ENCODE results near the gene ZNF687.

The ZNF687 gene

GRCh38 chr1:151246786-151247185, 35.3 kb upstream of the ZNF687 start (continued):
- TF ChIP-seq, protein P1, sequence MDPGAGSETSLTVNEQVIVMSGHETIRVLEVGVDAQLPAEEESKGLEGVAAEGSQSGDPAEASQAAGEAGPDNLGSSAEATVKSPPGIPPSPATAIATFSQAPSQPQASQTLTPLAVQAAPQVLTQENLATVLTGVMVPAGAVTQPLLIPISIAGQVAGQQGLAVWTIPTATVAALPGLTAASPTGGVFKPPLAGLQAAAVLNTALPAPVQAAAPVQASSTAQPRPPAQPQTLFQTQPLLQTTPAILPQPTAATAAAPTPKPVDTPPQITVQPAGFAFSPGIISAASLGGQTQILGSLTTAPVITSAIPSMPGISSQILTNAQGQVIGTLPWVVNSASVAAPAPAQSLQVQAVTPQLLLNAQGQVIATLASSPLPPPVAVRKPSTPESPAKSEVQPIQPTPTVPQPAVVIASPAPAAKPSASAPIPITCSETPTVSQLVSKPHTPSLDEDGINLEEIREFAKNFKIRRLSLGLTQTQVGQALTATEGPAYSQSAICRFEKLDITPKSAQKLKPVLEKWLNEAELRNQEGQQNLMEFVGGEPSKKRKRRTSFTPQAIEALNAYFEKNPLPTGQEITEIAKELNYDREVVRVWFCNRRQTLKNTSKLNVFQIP (CRISPR knock-in tag; IDR thresholded peaks at IDR 0.05; ENCODE audit: borderline replicate concordance, low read depth): no peak
- TF ChIP-seq, protein P2, sequence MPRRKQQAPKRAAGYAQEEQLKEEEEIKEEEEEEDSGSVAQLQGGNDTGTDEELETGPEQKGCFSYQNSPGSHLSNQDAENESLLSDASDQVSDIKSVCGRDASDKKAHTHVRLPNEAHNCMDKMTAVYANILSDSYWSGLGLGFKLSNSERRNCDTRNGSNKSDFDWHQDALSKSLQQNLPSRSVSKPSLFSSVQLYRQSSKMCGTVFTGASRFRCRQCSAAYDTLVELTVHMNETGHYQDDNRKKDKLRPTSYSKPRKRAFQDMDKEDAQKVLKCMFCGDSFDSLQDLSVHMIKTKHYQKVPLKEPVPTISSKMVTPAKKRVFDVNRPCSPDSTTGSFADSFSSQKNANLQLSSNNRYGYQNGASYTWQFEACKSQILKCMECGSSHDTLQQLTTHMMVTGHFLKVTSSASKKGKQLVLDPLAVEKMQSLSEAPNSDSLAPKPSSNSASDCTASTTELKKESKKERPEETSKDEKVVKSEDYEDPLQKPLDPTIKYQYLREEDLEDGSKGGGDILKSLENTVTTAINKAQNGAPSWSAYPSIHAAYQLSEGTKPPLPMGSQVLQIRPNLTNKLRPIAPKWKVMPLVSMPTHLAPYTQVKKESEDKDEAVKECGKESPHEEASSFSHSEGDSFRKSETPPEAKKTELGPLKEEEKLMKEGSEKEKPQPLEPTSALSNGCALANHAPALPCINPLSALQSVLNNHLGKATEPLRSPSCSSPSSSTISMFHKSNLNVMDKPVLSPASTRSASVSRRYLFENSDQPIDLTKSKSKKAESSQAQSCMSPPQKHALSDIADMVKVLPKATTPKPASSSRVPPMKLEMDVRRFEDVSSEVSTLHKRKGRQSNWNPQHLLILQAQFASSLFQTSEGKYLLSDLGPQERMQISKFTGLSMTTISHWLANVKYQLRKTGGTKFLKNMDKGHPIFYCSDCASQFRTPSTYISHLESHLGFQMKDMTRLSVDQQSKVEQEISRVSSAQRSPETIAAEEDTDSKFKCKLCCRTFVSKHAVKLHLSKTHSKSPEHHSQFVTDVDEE (CRISPR knock-in tag; IDR thresholded peaks at IDR 0.05): no peak
- TF ChIP-seq ZFP3 (CRISPR knock-in tag; IDR thresholded peaks at IDR 0.05) (no peak), ZNF70 (CRISPR knock-in tag; IDR thresholded peaks at IDR 0.05) (no peak)

DNA sequence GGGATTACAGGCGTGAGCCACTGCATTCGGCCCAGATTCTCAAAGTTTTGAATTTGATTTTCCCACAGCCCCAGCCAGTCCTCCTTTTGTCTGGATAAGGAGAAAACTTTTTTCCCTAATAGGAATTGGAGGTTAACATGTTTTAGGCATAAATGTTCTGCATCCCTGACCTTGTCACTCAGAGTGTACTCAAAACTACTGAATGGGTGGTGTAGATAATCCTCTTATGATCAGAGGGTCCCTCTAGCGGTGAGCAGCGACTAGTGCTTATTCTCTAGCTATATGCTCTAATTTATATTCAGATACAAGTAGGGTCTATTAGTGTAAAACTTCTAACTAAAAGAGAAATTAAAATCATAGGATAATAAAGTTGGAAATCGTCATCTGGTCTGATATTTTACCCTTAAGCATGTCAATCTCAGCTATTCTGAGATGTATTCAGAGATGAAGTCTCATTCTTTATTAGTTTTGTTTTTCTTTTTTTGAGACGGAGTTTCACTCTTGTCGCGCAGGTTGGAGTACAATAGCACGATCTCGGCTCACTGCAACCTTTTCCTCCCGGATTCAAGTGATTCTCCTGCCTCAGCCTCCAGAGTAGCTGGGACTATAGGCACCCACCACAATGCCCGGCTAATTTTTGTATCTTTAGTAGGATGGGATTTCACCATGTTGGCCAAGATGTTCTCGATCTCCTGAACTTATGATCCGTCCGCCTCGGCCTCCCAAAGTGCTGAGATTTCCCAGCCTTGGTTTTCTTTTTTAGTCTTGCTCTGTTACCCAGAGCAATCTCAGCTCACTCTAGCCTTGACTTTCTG, 30.2 kb upstream of the ZNF687 start:
- peak; percentile 70 for ATAC-seq
- TF ChIP-seq, protein P3, sequence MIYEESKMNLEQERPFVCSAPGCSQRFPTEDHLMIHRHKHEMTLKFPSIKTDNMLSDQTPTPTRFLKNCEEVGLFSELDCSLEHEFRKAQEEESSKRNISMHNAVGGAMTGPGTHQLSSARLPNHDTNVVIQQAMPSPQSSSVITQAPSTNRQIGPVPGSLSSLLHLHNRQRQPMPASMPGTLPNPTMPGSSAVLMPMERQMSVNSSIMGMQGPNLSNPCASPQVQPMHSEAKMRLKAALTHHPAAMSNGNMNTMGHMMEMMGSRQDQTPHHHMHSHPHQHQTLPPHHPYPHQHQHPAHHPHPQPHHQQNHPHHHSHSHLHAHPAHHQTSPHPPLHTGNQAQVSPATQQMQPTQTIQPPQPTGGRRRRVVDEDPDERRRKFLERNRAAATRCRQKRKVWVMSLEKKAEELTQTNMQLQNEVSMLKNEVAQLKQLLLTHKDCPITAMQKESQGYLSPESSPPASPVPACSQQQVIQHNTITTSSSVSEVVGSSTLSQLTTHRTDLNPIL (CRISPR knock-in tag; IDR thresholded peaks at IDR 0.05; ENCODE audit: low read depth): no peak
- TF ChIP-seq ZFP30 (CRISPR knock-in tag; IDR thresholded peaks at IDR 0.05) (no peak), ESRRG (CRISPR knock-in tag; IDR thresholded peaks at IDR 0.05) (no peak), ARNTL (CRISPR knock-in tag; IDR thresholded peaks at IDR 0.05; ENCODE audit: borderline replicate concordance, low read depth) (no peak), ZC3H10 (CRISPR knock-in tag; IDR thresholded peaks at IDR 0.05) (no peak), RARB (CRISPR knock-in tag; IDR thresholded peaks at IDR 0.05) (no peak), PATZ1 (CRISPR knock-in tag; IDR thresholded peaks at IDR 0.05; ENCODE audit: borderline replicate concordance) (no peak), GLIS3 (CRISPR knock-in tag; IDR thresholded peaks at IDR 0.05) (no peak), BACH2 (CRISPR knock-in tag; IDR thresholded peaks at IDR 0.05; ENCODE audit: borderline replicate concordance) (no peak), TOX (CRISPR knock-in tag; IDR thresholded peaks at IDR 0.05; ENCODE audit: borderline replicate concordance) (no peak), TCF4 (CRISPR knock-in tag; IDR thresholded peaks at IDR 0.05; ENCODE audit: borderline replicate concordance) (no peak), SNAI2 (CRISPR knock-in tag; IDR thresholded peaks at IDR 0.05) (no peak), ZFP3 (CRISPR knock-in tag; IDR thresholded peaks at IDR 0.05) (no peak)
- TF ChIP-seq, protein P1 (CRISPR knock-in tag; IDR thresholded peaks at IDR 0.05; ENCODE audit: borderline replicate concordance, low read depth): no peak
- TF ChIP-seq, protein P4, sequence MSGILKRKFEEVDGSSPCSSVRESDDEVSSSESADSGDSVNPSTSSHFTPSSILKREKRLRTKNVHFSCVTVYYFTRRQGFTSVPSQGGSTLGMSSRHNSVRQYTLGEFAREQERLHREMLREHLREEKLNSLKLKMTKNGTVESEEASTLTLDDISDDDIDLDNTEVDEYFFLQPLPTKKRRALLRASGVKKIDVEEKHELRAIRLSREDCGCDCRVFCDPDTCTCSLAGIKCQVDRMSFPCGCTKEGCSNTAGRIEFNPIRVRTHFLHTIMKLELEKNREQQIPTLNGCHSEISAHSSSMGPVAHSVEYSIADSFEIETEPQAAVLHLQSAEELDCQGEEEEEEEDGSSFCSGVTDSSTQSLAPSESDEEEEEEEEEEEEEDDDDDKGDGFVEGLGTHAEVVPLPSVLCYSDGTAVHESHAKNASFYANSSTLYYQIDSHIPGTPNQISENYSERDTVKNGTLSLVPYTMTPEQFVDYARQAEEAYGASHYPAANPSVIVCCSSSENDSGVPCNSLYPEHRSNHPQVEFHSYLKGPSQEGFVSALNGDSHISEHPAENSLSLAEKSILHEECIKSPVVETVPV (CRISPR knock-in tag; IDR thresholded peaks at IDR 0.05): no peak
